Panc1 (cell line): ENCODE results near the gene ATP11A. TPM values are rescaled to one million over a fixed set of nuclear protein-coding genes. Genes with fewer than 3 reads are reported as not detected.
A peak's percentile ranks its signal among the peaks of the same experiment; 100 is the strongest.

Experiments used
- ATAC-seq: fragments of 200-7000 bp; cut with Tn5 transposase; 2 replicates; pipeline ENCODE4 v1.9.1; 2020; ENCODE audit warnings: mild to moderate bottlenecking, moderate library complexity
- BruUV-seq: library from RNA; stranded (reverse); fragments of 400-500 nt; replicated peaks from 2 replicates; lab custom pipeline; 2021; lab: Mats Ljungman, UMichigan
- CTCF ChIA-PET: fragments of 300-600 bp; sonication (Branson Sonifier 250); formaldehyde crosslinking; loops from one replicate; lab custom pipeline; 2022; ENCODE audit warnings: antibody characterized with exemption; lab: Charles Lee
- POLR2A ChIA-PET: fragments of 300-600 bp; sonication (Branson Sonifier 250); formaldehyde crosslinking; loops from one replicate; lab custom pipeline; 2022; ENCODE audit warnings: antibody characterized with exemption; lab: Charles Lee
- DNase-seq: peaks from one replicate; pipeline ENCODE4 v3.0.0-alpha.2; 2010; ENCODE audit warnings: low read depth, low spot score
- H3K27ac ChIP-seq: 2 replicates; pipeline ENCODE4 v1.5.1; 2011; ENCODE audit warnings: mild to moderate bottlenecking, low read length, inconsistent platforms
- H3K27me3 ChIP-seq: fragments of 200-500 bp; sonication (Bioruptor generic); 2 replicates; pipeline ENCODE4 v1.6.0; 2014; ENCODE audit warnings: low read length, inconsistent platforms; ENCODE audit not compliant: control insufficient read depth, insufficient read depth
- H3K36me3 ChIP-seq: fragments of 200-500 bp; sonication (Bioruptor generic); 2 replicates; pipeline ENCODE4 v1.5.1; 2014; ENCODE audit warnings: inconsistent platforms, mild to moderate bottlenecking, low read length, moderate library complexity; ENCODE audit not compliant: control insufficient read depth, insufficient read depth
- H3K4me1 ChIP-seq: 2 replicates; pipeline ENCODE4 v1.5.1; 2011; ENCODE audit warnings: inconsistent platforms, mild to moderate bottlenecking, low read length, moderate library complexity; ENCODE audit not compliant: control insufficient read depth, insufficient read depth
- H3K4me3 ChIP-seq, 2 experiments: 2 replicates each; pipeline ENCODE4 v1.5.1; 2011 to 2012; ENCODE audit warnings: low read depth in 2 of 2, low read length in 2 of 2, mild to moderate bottlenecking in 2 of 2, inconsistent platforms in 1 of 2, moderate library complexity in 1 of 2
- H3K9me3 ChIP-seq: fragments of 200-500 bp; sonication (Bioruptor generic); 2 replicates; pipeline ENCODE4 v1.5.1; 2014; ENCODE audit warnings: low read depth, mild to moderate bottlenecking, inconsistent platforms, low read length, moderate library complexity; ENCODE audit not compliant: control insufficient read depth, insufficient read depth
- CTCF ChIP-seq: fragments of 450-650 bp; IDR thresholded peaks from 2 replicates; pipeline ENCODE4 v1.5.1; 2017; ENCODE audit warnings: mild to moderate bottlenecking
- POLR2AphosphoS5 ChIP-seq: IDR thresholded peaks from 2 replicates; pipeline ENCODE4 v1.6.1; 2012; ENCODE audit warnings: mild to moderate bottlenecking, low read depth, low read length, moderate library complexity
- SIN3A ChIP-seq: IDR thresholded peaks from 2 replicates; pipeline ENCODE4 v1.6.1; 2012; ENCODE audit warnings: low read depth, mild to moderate bottlenecking, low read length, moderate library complexity, borderline replicate concordance; ENCODE audit not compliant: insufficient read depth
- TCF7L2 ChIP-seq: IDR thresholded peaks from 2 replicates; pipeline ENCODE4 v1.6.1; 2011; ENCODE audit warnings: mild to moderate bottlenecking, low read depth, low read length, inconsistent platforms
- in situ Hi-C: cut with HindIII; loops from 2 replicates; pipeline ENCODE4 v1.10.0; 2016; ENCODE audit warnings: low sequenced_read_pairs, low pct_unique_long_range_greater_than_20kb
- intact Hi-C: fragments of 100-400 bp; cut with micrococcal nuclease; formaldehyde crosslinking; loops from one replicate; pipeline ENCODE4 v1.10.0; 2022; ENCODE audit not compliant: unreplicated experiment
- total RNA-seq: library from RNA; stranded (reverse); gene quantifications from one replicate; pipeline ENCODE4 v1.2.1, GENCODE V29; 2021; ENCODE audit not compliant: unreplicated experiment
- TF ChIP-seq, protein P1 (sequence below), 2 experiments: IDR thresholded peaks; 2 replicates each; pipeline ENCODE4 v1.6.1; 2011 to 2012; ENCODE audit warnings: low read depth in 2 of 2, control low read depth in 1 of 2, low read length in 1 of 2, mild to moderate bottlenecking in 1 of 2, moderate library complexity in 1 of 2; ENCODE audit not compliant: insufficient read depth in 1 of 2

ATP11A gene
- total RNA-seq, 1 experiment from 2014 or later: 85.8 TPM

DNA sequence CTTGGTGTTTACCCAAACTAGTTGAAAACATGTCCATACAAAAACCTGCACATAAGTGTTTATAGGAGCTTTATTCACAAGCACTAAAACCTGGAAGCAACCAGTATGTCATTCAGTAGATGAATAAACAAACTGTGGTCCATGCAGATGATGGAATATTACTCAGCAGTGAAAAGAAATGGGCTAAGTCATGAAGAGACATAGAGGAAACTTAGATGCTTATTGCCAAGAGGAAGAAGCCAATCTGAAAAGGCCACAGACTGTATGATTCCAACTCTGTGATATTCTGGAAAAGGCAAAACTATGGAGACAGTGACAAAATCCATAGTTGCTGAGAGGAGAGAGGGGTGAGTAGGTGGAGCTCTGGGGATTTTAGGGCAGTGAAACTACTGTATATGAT, 240.4 kb downstream of the ATP11A start:
- peaks cover 2% of the 10 kb centered on the region; the same call in 1 of the 2 replicates for H3K27me3 ChIP-seq
- POLR2A ChIA-PET: no interaction called here
- in situ Hi-C loops: no loop called here

GRCh38 chr13:112931028-112931934, 241.4 kb downstream of the ATP11A start:
- no TSS peak for BruUV-seq
- ATAC-seq: peak; percentile 84
- H3K4me3 ChIP-seq: no peak overlapping the region
- H3K27me3 ChIP-seq: peaks cover 2% of the 10 kb centered on the region; the same call in 1 of the 2 replicates
- TF ChIP-seq CTCF: peak; percentile 74
- TF ChIP-seq, protein P1, sequence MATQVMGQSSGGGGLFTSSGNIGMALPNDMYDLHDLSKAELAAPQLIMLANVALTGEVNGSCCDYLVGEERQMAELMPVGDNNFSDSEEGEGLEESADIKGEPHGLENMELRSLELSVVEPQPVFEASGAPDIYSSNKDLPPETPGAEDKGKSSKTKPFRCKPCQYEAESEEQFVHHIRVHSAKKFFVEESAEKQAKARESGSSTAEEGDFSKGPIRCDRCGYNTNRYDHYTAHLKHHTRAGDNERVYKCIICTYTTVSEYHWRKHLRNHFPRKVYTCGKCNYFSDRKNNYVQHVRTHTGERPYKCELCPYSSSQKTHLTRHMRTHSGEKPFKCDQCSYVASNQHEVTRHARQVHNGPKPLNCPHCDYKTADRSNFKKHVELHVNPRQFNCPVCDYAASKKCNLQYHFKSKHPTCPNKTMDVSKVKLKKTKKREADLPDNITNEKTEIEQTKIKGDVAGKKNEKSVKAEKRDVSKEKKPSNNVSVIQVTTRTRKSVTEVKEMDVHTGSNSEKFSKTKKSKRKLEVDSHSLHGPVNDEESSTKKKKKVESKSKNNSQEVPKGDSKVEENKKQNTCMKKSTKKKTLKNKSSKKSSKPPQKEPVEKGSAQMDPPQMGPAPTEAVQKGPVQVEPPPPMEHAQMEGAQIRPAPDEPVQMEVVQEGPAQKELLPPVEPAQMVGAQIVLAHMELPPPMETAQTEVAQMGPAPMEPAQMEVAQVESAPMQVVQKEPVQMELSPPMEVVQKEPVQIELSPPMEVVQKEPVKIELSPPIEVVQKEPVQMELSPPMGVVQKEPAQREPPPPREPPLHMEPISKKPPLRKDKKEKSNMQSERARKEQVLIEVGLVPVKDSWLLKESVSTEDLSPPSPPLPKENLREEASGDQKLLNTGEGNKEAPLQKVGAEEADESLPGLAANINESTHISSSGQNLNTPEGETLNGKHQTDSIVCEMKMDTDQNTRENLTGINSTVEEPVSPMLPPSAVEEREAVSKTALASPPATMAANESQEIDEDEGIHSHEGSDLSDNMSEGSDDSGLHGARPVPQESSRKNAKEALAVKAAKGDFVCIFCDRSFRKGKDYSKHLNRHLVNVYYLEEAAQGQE (IDR thresholded peaks at IDR 0.05; ENCODE audit: insufficient read depth in 1 of 2, low read depth in 2 of 2, low read length in 1 of 2): no peak
- H3K4me1 ChIP-seq: no peaks in the 10 kb centered on the region
- no peaks in the 10 kb centered on the region for H3K9me3 ChIP-seq
- intact Hi-C loops: no loop called here
- no peak overlapping the region for H3K27ac ChIP-seq
- POLR2A ChIA-PET: no interaction called here
- DNase-seq: no peak
- CTCF ChIA-PET: no interaction called here
- in situ Hi-C loops: no loop called here
- H3K36me3 ChIP-seq: no peaks in the 10 kb centered on the region

More for the DNA sequence above, 240.4 kb downstream of the ATP11A start:
- Histone ChIP-seq H3K36me3 (no peaks in the 10 kb centered on the region), H3K4me3 (no peak overlapping the region), H3K4me1 (no peaks in the 10 kb centered on the region), H3K9me3 (no peaks in the 10 kb centered on the region), H3K27ac (no peak overlapping the region)
- no TSS peak for BruUV-seq
- DNase-seq (no peak), ATAC-seq (no peak)
- CTCF ChIA-PET: no interaction called here
- intact Hi-C loops: no loop called here
- TF ChIP-seq SIN3A (no peak), CTCF (no peak), TCF7L2 (no peak), POLR2AphosphoS5 (no peak)
- TF ChIP-seq, protein P1 (IDR thresholded peaks at IDR 0.05; ENCODE audit: insufficient read depth in 1 of 2, low read depth in 2 of 2, low read length in 1 of 2): no peak
